Measurements from ENCODE around the gene GRM1. TPM values are rescaled to one million over a fixed set of nuclear protein-coding genes. Genes with fewer than 3 reads are reported as not detected.

GRM1 gene
- total and polyA plus RNA-seq, 9 of the 15 experiments (the other 6 are each of a cell fraction or from before 2014, with no cell fraction given) = not detected

DNA sequence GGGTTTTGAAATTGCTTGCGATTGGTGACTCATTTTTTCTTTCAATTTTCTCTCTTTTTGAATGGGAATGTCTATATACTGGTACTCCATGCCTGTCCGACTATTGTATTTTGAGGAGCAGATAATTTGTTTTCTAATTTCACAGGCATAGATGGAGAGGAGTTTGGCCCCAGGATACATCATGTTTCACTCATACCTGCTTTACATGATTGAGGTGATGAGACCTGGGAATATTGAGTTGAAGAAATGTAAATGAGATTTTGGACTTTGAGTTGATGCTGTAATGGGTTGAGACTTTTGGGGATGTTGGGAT is 261.7 kb downstream of the GRM1 start (continued):
- TF ChIP-seq, protein P1, sequence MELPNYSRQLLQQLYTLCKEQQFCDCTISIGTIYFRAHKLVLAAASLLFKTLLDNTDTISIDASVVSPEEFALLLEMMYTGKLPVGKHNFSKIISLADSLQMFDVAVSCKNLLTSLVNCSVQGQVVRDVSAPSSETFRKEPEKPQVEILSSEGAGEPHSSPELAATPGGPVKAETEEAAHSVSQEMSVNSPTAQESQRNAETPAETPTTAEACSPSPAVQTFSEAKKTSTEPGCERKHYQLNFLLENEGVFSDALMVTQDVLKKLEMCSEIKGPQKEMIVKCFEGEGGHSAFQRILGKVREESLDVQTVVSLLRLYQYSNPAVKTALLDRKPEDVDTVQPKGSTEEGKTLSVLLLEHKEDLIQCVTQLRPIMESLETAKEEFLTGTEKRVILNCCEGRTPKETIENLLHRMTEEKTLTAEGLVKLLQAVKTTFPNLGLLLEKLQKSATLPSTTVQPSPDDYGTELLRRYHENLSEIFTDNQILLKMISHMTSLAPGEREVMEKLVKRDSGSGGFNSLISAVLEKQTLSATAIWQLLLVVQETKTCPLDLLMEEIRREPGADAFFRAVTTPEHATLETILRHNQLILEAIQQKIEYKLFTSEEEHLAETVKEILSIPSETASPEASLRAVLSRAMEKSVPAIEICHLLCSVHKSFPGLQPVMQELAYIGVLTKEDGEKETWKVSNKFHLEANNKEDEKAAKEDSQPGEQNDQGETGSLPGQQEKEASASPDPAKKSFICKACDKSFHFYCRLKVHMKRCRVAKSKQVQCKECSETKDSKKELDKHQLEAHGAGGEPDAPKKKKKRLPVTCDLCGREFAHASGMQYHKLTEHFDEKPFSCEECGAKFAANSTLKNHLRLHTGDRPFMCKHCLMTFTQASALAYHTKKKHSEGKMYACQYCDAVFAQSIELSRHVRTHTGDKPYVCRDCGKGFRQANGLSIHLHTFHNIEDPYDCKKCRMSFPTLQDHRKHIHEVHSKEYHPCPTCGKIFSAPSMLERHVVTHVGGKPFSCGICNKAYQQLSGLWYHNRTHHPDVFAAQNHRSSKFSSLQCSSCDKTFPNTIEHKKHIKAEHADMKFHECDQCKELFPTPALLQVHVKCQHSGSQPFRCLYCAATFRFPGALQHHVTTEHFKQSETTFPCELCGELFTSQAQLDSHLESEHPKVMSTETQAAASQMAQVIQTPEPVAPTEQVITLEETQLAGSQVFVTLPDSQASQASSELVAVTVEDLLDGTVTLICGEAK (IDR thresholded peaks at IDR 0.05) = no peak
- TF ChIP-seq, protein P1 (CRISPR knock-in tag; IDR thresholded peaks at IDR 0.05) = no peak
- TF ChIP-seq ZNF584 (CRISPR knock-in tag; IDR thresholded peaks at IDR 0.05; ENCODE audit: low read depth) (0 out of 2 replicates have a peak, but pooled peaks have one; percentile 27), JUNB (CRISPR knock-in tag; conservative IDR thresholded peaks at IDR 0.05) (0 out of 2 replicates have a peak, but pooled peaks have one; percentile 42), ZNF589 (CRISPR knock-in tag; IDR thresholded peaks at IDR 0.05; ENCODE audit: low read depth) (peak; percentile 74; the same call in 1 of the 2 replicates), NFIC (IDR thresholded peaks at IDR 0.05) (no peak)
- TF ChIP-seq, protein P2, sequence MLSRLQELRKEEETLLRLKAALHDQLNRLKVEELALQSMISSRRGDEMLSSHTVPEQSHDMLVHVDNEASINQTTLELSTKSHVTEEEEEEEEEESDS (CRISPR knock-in tag; IDR thresholded peaks at IDR 0.05) = no peak
- TF ChIP-seq, protein P3, sequence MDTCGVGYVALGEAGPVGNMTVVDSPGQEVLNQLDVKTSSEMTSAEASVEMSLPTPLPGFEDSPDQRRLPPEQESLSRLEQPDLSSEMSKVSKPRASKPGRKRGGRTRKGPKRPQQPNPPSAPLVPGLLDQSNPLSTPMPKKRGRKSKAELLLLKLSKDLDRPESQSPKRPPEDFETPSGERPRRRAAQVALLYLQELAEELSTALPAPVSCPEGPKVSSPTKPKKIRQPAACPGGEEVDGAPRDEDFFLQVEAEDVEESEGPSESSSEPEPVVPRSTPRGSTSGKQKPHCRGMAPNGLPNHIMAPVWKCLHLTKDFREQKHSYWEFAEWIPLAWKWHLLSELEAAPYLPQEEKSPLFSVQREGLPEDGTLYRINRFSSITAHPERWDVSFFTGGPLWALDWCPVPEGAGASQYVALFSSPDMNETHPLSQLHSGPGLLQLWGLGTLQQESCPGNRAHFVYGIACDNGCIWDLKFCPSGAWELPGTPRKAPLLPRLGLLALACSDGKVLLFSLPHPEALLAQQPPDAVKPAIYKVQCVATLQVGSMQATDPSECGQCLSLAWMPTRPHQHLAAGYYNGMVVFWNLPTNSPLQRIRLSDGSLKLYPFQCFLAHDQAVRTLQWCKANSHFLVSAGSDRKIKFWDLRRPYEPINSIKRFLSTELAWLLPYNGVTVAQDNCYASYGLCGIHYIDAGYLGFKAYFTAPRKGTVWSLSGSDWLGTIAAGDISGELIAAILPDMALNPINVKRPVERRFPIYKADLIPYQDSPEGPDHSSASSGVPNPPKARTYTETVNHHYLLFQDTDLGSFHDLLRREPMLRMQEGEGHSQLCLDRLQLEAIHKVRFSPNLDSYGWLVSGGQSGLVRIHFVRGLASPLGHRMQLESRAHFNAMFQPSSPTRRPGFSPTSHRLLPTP (IDR thresholded peaks at IDR 0.05; ENCODE audit: borderline replicate concordance, extremely low read depth, insufficient read length) = no peak
